Kidney (tissue), 14 donors: ENCODE results near the gene BAK1. TPM values are rescaled to one million over a fixed set of nuclear protein-coding genes. Genes with fewer than 3 reads are reported as not detected.
"Not testable (repeated sequence)": the region's sequence is repeated elsewhere in the genome, so short reads cannot be mapped to it uniquely, and the experiment has no call there.

Experiments
- DNase-seq, 5 donors: peaks; one replicate each; pipeline ENCODE4 v3.0.0-alpha.2; 2013 to 2020
- FAIRE-seq: peaks from 2 replicates; lab custom pipeline; 2012; peaks lifted over from hg19 to GRCh38; lab: Jason Lieb, UNC
- H3K27ac ChIP-seq, 2 donors: one replicate each; pipeline ENCODE4 v1.7.0; 2013; ENCODE audit warnings: low read depth in 2 of 2, low read length in 2 of 2, inconsistent platforms in 1 of 2
- H3K27me3 ChIP-seq: one replicate; pipeline ENCODE4 v1.7.1; 2013; ENCODE audit warnings: low read length, inconsistent platforms; ENCODE audit not compliant: control insufficient read depth, insufficient read depth
- H3K36me3 ChIP-seq, 3 donors: one replicate each; pipeline versions ENCODE4 v1.7.0 to v1.7.1; 2013; ENCODE audit warnings: low read length in 3 of 3, control low read depth in 1 of 3, inconsistent platforms in 1 of 3; ENCODE audit not compliant: insufficient read depth in 3 of 3, control insufficient read depth in 2 of 3
- H3K4me1 ChIP-seq, 3 donors: one replicate each; pipeline versions ENCODE4 v1.7.0 to v1.7.1; 2013; ENCODE audit warnings: low read length in 3 of 3, inconsistent platforms in 1 of 3, low read depth in 1 of 3; ENCODE audit not compliant: control insufficient read depth in 2 of 3, insufficient read depth in 2 of 3
- H3K4me3 ChIP-seq, 3 donors: one replicate each; pipeline versions ENCODE4 v1.7.0 to v1.8.1; 2013; ENCODE audit warnings: low read length in 3 of 3, control low read depth in 1 of 3, inconsistent platforms in 1 of 3
- H3K9ac ChIP-seq, 3 donors: one replicate each; pipeline versions ENCODE4 v1.7.0 to v1.7.1; 2013; ENCODE audit warnings: low read length in 3 of 3, control low read depth in 1 of 3, inconsistent platforms in 1 of 3
- H3K9me3 ChIP-seq, 3 donors: one replicate each; pipeline versions ENCODE4 v1.7.0 to v1.7.1; 2013; ENCODE audit warnings: low read length in 3 of 3, control low read depth in 1 of 3, inconsistent platforms in 1 of 3; ENCODE audit not compliant: control insufficient read depth in 2 of 3, insufficient read depth in 1 of 3
- CTCF ChIP-seq: IDR thresholded peaks from 3 replicates; pipeline ENCODE4 v1.5.1; 2012; ENCODE audit warnings: mild to moderate bottlenecking, moderate library complexity, borderline replicate concordance; ENCODE audit not compliant: insufficient read depth; ENCODE audit errors: extremely low read depth
- intact Hi-C: fragments of 100-400 bp; cut with DNase I; formaldehyde crosslinking; loops from one replicate; pipeline ENCODE4 v1.11.1; 2022
- polyA plus RNA-seq: library from polyadenylated mRNA; stranded (reverse); fragments of 350-450 nt; fragmentation: Illumina TruSeq; extraction: RNeasy Lipid Tissue Mini Kit (QIAGEN cat#74804); gene quantifications from one replicate; pipeline ENCODE4 v1.2.3, GENCODE V29; 2014; ENCODE audit warnings: low read depth, low replicate concordance; ENCODE audit not compliant: insufficient read depth
- total RNA-seq: library from RNA; stranded (reverse); fragmentation: NEBNext Ultra II Directional; extraction: Animal tissue kit (Norgen Biotek cat#: 25700); gene quantifications from one replicate; pipeline ENCODE4 v1.2.1, GENCODE V29; 2021
- donor health status: control.
- donor health status: control.
- donor health status: control.
- donor health status: control.
- donor health status: control.
- donor health status: DM: yes; HTN: yes; CAD: no.
- donor health status: Normal renal cell carcinoma (clear cell type).

The BAK1 gene
- total and polyA plus RNA-seq, 2 donors from 2014 or later: 22.3 to 26.7 TPM

- DNase-seq (no peak), FAIRE-seq (no peak)
- Histone ChIP-seq H3K4me1 (no peaks in the 10 kb centered on the region), H3K9ac (no peak overlapping the region), H3K27ac (no peak overlapping the region), H3K27me3 (no peaks in the 10 kb centered on the region), H3K36me3 (no peaks in the 10 kb centered on the region), H3K4me3 (no peak overlapping the region), H3K9me3 (no peaks in the 10 kb centered on the region)
- intact Hi-C loops: no loop called here
- TF ChIP-seq CTCF: no peak
Measured at GRCh38 chr6:33549896-33550295, 30.2 kb downstream of the BAK1 start.

- no peak for DNase-seq
- Histone ChIP-seq H3K9me3 (no peaks in the 10 kb centered on the region), H3K36me3 (no peaks in the 10 kb centered on the region), H3K27ac (no peak overlapping the region), H3K4me3 (no peak overlapping the region), H3K4me1 (no peaks in the 10 kb centered on the region), H3K9ac (no peak overlapping the region), H3K27me3 (no peaks in the 10 kb centered on the region)
- intact Hi-C loops: no loop called here
- TF ChIP-seq CTCF: no peak
- no peak for FAIRE-seq
Measured at GRCh38 chr6:33549196-33549595, 30.9 kb downstream of the BAK1 start.

- H3K9ac ChIP-seq: no peak overlapping the region
- DNase-seq (no peak), FAIRE-seq (no peak)
- no peaks in the 10 kb centered on the region for H3K27me3 ChIP-seq
- TF ChIP-seq CTCF: no peak
- no peaks in the 10 kb centered on the region for H3K36me3 ChIP-seq
- no peak overlapping the region for H3K4me3 ChIP-seq
- no peak overlapping the region for H3K27ac ChIP-seq
- no peaks in the 10 kb centered on the region for H3K4me1 ChIP-seq
- intact Hi-C loops: no loop called here
- H3K9me3 ChIP-seq: no peaks in the 10 kb centered on the region
Measured at GRCh38 chr6:33547499-33547898, 32.6 kb downstream of the BAK1 start.

GRCh38 chr6:33546766-33547165 is 33.3 kb downstream of the BAK1 start:
- no peaks in the 10 kb centered on the region for H3K36me3 ChIP-seq
- H3K9ac ChIP-seq: no peak overlapping the region
- no peak for TF ChIP-seq CTCF
- H3K27ac ChIP-seq: no peak overlapping the region
- H3K9me3 ChIP-seq: no peaks in the 10 kb centered on the region
- H3K27me3 ChIP-seq: no peaks in the 10 kb centered on the region
- intact Hi-C loops: no loop called here
- no peak overlapping the region for H3K4me3 ChIP-seq
- DNase-seq (no peak), FAIRE-seq (no peak)
- no peaks in the 10 kb centered on the region for H3K4me1 ChIP-seq

- FAIRE-seq, H3K4me3 ChIP-seq, H3K27ac ChIP-seq, H3K36me3 ChIP-seq, H3K9ac ChIP-seq, intact Hi-C loops, H3K27me3 ChIP-seq, H3K4me1 ChIP-seq, DNase-seq, H3K9me3 ChIP-seq: not testable (repeated sequence)
Measured at GRCh38 chr6:33545292-33545691, 34.8 kb downstream of the BAK1 start.
